CD4-positive, alpha-beta T cell treated with Interleukin-4 for 4 hours (primary cell): ENCODE measurements around the gene EPOP.

ENCODE experiments used
- DNase-seq: peaks from one replicate; pipeline ENCODE4 v3.0.0-alpha.2; 2020

The EPOP gene

GRCh38 chr17:38705803-38706504 is 31.2 kb upstream of the EPOP start:
- DNase-seq = no peak

- DNase-seq = no peak
Measured at GRCh38 chr17:38705523-38705802, 30.7 kb upstream of the EPOP start.

GRCh38 chr17:38704606-38705522 is 30.1 kb upstream of the EPOP start, which contains the start of gene MLLT6:
Gene MLLT6 (plus strand): TSS chr17:38705273. CDS start chr17:38705633, 360 bp downstream.
- DNase-seq = peak; percentile 82

GRCh38 chr17:38703742-38704605 is 29.2 kb upstream of the EPOP start:
- DNase-seq = peak; percentile 73

GRCh38 chr17:38702916-38703741 is 28.4 kb upstream of the EPOP start:
- no peak for DNase-seq

GRCh38 chr17:38702166-38702915 is 27.6 kb upstream of the EPOP start:
- peak; percentile 74 for DNase-seq

- peak; percentile 88 for DNase-seq
Measured at GRCh38 chr17:38701504-38702165, 26.9 kb upstream of the EPOP start.

- DNase-seq = no peak
Measured at GRCh38 chr17:38698760-38699159, 24.0 kb upstream of the EPOP start.

- DNase-seq = no peak
Measured at GRCh38 chr17:38697061-38697820, 22.5 kb upstream of the EPOP start.

GRCh38 chr17:38693700-38694329 is 19.1 kb upstream of the EPOP start:
- DNase-seq = no peak

- DNase-seq = no peak
Measured at GRCh38 chr17:38691154-38691553, 16.4 kb upstream of the EPOP start.

GRCh38 chr17:38690386-38690785 is 15.6 kb upstream of the EPOP start:
- no peak for DNase-seq

GRCh38 chr17:38687286-38687685 is 12.5 kb upstream of the EPOP start:
- DNase-seq = no peak

- DNase-seq = no peak
Measured at GRCh38 chr17:38685491-38685890, 10.7 kb upstream of the EPOP start.

GRCh38 chr17:38681096-38681495 is 6.3 kb upstream of the EPOP start:
- DNase-seq = no peak

GRCh38 chr17:38677819-38678218 is 3.1 kb upstream of the EPOP start:
- no peak for DNase-seq

GRCh38 chr17:38676706-38677504 is 2.1 kb upstream of the EPOP start:
- peak; percentile 81 for DNase-seq

GRCh38 chr17:38674014-38674748 is 576 bp downstream of the EPOP start:
- DNase-seq = no peak
